HG03045 (cell line): ENCODE data around the gene MANSC1.
"Not testable (repeated sequence)": the region's sequence is repeated elsewhere in the genome, so short reads cannot be mapped to it uniquely, and the experiment has no call there.

Experiments
- ATAC-seq: cut with Tn5 transposase; IDR thresholded peaks from one replicate; pipeline ENCODE4 v1.9.1; 2021; ENCODE audit warnings: mild to moderate bottlenecking, moderate library complexity; ENCODE audit not compliant: unreplicated experiment

Gene MANSC1

GRCh38 chr12:12365931-12366431 lies 15.9 kb upstream of the MANSC1 start:
- ATAC-seq, result no peak

- no peak for ATAC-seq
Measured at GRCh38 chr12:12365446-12365802, 15.4 kb upstream of the MANSC1 start.

DNA sequence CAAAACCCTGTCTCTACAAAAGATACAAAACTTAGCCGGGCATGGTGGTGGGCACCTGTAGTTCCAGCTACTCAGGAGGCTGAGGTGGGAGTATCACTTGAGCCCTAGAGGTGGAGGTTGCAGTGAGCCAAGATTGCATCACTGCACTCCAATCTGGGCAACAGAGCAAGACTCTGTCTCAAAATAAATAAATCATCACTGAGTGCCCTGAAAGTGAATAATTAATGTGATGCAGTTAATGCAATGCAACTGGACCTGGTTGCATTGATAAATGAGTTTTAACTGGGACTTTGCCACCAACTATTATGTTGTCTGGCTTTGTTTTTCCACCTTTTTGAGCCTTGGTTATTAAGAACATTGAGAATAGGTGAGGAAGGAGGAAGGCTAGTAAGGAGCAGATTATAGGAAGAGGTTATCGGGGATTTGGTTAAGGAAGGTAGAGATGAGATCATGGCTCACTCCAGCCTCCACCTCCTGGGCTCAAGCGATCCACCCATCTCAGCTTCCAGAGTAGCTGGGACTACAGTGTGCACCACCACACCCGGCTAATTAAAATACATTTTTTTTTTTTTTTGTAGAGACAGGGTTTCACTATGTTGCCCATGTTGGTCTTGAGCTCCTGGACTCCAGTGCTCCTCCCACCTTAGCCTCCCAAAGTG lies 14.9 kb upstream of the MANSC1 start:
- ATAC-seq, result no peak

DNA sequence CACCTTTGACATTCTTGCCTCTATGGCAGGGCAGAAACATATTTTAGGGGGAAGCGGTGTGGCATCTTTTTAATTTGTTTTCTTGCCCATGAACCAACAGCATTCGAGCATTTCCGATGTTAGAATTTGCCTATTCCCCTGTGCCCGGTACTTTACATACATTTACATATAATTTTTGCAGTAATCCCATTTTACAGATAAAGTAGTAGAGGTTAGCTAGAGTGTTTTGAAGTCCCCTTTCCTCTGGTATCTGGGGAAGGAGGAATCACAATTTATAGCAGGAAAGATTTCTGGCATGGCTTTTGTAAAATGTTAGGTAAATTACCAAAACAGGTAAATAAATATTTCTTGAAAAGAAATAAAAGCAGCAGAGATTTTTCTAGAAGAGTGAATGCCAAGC lies 8.5 kb upstream of the MANSC1 start:
- ATAC-seq, result no peak

- no peak for ATAC-seq
Measured at GRCh38 chr12:12357719-12358461, 7.8 kb upstream of the MANSC1 start.

DNA sequence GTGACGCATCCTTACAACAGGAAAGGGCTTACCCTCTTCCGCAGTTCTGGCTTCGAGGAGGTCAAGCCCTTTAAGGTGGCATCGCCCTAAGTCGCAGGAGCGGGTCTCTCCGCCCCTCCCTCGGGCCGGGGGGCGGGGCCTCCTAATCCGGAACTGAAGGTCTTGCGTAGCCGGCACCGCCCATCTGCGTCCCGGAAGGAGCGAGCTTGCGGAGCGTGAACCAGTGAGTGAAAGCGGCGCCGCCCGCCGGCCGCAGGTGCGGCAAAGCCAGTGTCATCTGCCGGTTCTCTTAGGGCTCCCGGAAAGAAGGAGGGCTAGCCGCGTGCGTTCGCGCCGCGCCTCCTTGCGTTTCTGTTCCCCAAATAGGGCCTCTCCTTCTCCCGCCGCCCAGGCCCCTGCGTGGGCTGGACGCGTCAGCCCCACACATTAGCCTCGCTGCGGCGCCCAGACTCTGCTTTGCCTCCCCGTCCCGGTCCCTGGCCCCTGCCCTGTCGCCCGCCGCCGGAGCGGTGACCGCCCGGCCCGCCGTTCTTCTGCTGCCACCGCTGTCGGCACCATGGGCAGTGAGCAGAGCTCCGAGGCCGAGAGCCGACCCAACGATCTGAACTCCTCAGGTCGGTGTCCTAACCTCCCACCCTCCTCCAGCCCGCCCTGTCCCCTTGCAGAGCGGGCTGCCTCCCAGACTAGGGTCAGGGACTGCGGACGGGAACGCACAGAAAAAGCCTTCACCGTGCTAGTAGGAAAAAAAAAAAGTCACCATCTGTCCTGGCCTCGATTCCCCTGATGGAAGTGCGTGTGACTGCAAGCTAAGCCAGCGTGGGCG lies 7.1 kb upstream of the MANSC1 start, which contains the start of gene BORCS5:
Gene BORCS5 (plus strand): TSS at position 183 of the 823 bp plus-strand sequence. CDS start 374 bp downstream, at position 557.
- peak; percentile 89 for ATAC-seq

GRCh38 chr12:12356467-12356895 lies 6.4 kb upstream of the MANSC1 start:
- no peak for ATAC-seq

DNA sequence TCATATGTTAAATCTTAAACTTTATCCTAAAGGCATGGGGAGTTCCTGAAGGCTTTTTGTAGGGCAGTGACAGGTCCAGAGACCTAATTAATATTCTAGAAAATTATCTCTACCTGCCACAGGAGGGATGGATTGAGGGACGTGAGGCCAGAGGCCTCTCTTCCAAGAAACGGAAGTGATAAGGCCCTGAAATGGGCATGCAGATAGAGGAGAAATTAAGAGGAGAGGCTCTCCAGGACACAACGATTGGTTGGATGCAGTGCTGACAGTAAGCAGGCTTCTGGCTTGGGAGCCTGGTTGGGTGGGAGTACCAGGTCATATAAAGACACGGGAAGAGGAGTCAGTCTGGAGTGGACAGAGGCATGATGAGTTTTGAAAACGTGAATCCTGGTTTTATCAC lies 3.8 kb upstream of the MANSC1 start:
- ATAC-seq, result no peak

- ATAC-seq, result no peak
Measured at GRCh38 chr12:12353276-12353675, 3.2 kb upstream of the MANSC1 start.

DNA sequence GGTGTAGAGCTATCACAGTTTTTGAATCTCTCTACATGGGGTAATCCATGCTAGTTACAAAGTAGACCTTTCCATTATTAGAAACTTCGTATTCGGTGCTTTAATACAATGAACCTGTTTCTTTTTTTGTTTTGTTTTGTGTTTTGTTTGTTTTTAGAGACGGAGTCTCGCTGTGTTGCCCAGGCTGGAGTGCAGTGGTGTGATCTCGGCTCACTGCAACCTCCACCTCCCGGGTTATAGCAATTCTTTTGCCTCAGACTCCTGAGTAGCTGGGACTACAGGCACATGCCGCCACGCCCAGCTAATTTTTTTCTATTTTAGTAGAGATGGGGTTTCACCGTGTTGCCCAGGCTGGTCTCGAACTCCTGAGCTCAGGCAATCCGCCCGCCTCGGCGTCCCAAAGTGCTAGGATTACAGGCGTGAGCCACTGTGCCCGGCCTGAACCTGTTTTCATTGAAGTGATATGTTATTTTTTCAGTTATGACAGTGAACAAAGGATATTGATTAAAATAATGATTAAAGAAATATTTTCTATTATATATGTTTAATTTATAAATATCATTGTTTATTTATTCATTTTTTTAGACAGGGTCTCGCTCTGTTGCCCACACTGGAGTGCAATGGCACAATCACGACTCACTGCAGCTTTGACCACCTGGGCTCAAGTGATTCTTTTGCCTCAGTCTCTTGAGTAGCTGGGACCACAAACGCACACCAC lies 1.6 kb upstream of the MANSC1 start:
- ATAC-seq, result not testable (repeated sequence)

DNA sequence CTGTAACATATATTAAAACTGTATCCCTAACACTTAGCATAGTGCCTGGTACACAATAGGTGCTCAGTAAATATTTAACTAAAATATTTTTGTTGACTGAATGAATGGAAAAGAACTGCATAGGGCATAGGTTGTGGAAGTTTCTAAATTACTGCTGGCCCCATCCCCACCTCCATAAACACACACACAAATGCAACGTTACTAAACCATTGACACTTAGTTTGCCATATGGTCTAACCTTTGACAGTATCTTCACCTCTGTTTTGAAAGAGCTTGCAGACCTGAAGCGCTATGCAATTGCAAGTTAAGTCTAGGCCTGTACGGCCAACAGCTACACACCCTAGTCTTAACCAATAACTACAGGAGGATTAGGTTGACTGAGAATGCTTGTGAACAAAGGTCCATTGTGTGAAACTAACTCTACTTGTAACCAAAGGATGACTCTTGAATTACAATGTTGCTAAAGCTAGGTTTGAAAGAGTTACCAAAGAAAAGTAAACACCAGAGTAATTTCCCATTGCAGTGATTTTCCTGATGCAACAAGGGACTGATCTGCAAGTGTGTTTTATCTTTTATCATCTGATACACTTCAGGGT lies 924 bp upstream of the MANSC1 start:
- ATAC-seq, result no peak

DNA sequence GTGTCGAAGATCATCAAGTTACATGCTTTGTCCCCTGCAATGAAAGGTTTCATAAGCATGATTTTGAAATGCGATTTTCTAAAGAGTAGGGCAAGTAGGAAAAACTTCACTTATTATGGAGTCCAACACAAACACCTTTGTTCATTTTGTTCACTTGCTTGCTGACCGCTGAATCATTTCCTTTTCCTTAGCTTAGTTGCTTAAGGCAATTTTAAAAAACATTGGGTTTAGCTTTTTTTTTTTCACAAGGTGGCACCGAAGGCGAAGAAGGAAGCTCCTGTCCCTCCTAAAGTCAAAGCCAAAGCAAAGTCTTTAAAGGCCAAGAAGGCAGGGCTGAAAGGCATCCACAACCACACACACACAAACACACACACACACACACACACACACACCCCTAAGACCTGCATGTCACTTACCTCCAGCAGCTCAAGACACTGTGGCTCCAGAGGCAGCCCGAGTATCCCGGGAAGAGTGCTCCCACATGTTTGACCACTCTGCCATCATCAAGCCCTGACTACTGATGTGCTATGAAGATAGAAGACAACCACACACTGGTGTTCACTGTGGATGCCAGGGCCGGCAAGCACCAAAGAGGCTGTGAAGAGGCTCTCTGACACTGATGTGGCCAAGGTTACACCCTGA lies 11.4 kb downstream of the MANSC1 start:
- ATAC-seq, result no peak

DNA sequence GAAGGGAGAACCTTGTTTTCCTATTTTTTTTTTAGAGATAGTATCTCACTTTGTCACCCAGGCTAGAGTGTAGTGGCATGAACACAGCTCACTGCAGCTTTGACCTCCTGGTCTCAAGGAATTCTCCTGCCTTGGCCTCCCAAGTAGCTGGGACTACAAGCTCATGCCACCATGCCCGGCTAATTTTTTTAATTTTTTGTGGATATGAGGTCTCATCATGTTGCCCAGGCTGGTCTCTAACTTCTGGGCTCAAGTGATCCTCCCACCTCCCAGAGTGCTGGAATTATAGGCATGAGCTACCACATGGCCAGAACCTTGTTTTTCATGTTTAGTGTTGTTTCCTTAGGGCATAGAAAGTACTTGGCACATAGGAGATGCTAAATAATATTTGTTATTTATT lies 13.5 kb downstream of the MANSC1 start:
- no peak for ATAC-seq

DNA sequence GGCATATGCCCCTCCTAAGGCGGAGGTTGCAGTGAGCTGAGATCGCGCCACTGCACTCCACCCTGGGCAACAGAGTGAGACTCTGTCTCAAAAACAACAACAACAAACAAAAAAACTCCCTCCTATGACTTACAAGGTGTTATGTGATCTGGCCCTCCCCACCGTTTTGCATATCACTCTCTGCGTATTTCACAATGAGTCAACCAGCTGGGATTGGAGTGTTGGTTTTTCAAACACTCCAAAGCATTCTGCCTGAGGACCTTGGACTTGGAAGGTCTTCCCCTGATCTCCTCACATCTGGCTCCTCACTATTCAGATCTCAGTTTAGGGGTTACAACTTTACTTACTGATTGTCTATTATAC lies 14.0 kb downstream of the MANSC1 start:
- ATAC-seq, result peak; percentile 51

DNA sequence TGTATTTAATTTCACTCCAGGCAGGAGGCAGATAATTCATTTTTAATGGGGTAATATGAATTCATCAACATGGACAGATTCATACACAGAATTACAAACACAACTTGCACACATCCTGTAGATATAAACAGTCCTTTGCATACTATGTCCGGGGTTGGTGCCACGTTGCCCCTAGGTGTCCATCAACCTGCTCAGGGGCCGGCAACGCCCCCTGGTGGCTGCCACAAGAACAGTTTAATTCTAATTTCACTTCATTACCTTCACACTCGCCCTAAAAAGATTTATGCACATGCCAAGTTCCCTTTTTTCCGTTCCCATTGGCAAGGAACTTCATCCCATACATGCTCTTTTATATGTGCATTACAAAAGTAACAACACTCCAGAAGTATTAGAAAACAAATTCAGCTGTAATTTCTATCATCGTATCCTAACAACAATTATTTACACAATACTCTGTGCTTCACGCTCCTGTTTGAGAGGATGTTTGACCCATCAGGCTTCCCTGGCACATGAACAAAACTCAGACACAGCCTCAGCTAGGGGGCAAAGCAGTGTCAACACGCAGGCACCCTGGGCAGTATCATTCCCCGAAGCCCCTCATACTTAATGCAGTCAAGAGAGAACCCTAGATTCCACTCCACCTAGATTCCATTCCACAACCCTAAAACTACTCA lies 15.5 kb downstream of the MANSC1 start:
- no peak for ATAC-seq

GRCh38 chr12:12333407-12334366 lies 16.4 kb downstream of the MANSC1 start:
- ATAC-seq, result no peak

- ATAC-seq, result no peak
Measured at GRCh38 chr12:12331896-12332295, 18.1 kb downstream of the MANSC1 start.

GRCh38 chr12:12331244-12331771 lies 18.7 kb downstream of the MANSC1 start:
- no peak for ATAC-seq
